Measurements from ENCODE around the gene SFRP5. TPM values are rescaled to one million over a fixed set of nuclear protein-coding genes. Genes with fewer than 3 reads are reported as not detected.

SFRP5 gene
- total and polyA plus RNA-seq, 2 donors, result 0.41 to 2.4 TPM

- H3K4me3 ChIP-seq (ENCODE audit: low read length in 2 of 2), result peak within 1 kb of the TSS; percentile 66 to 74
- H3K4me1 ChIP-seq (ENCODE audit: control insufficient read depth in 2 of 2, insufficient read depth in 2 of 2, low read length in 2 of 2), result peaks cover 10 to 19% of the 10 kb centered on the region in 2 donors
- H3K36me3 ChIP-seq (ENCODE audit: control insufficient read depth in 2 of 2, insufficient read depth in 2 of 2, low read length in 1 of 2), result peaks cover 11 to 27% of the 10 kb centered on the region in 2 donors
- H3K27me3 ChIP-seq (ENCODE audit: control insufficient read depth in 2 of 2, insufficient read depth in 1 of 2, low read length in 1 of 2), result peaks cover 0 to 2% of the 10 kb centered on the region in 2 donors
- WGBS, result under 1% methylated on average over 72 of the region's 72 CpGs
- H3K9me3 ChIP-seq (ENCODE audit: control insufficient read depth in 2 of 2, insufficient read depth in 1 of 2, low read length in 1 of 2), result no peaks in the 10 kb centered on the region
- peak within 1 kb of the TSS; percentile 74 to 90 for H3K27ac ChIP-seq (ENCODE audit: low read depth in 1 of 2, low read length in 1 of 2)
- DNase-seq (ENCODE audit: low read depth in 6 of 9, low spot score in 9 of 9), result peak; percentile 86 to 95 (median 90)
Measured at GRCh38 chr10:97736902-97737769, 34.7 kb downstream of the SFRP5 start, which contains the start of gene ZFYVE27. TSS of gene ZFYVE27 (plus strand) at chr10:97737128. CDS start at chr10:97738478, 1,350 bp downstream.

GRCh38 chr10:97736403-97736901, 35.3 kb downstream of the SFRP5 start:
- Histone ChIP-seq H3K36me3 (ENCODE audit: control insufficient read depth in 2 of 2, insufficient read depth in 2 of 2, low read length in 1 of 2) (peaks cover 8 to 23% of the 10 kb centered on the region in 2 donors), H3K4me1 (ENCODE audit: control insufficient read depth in 2 of 2, insufficient read depth in 2 of 2, low read length in 2 of 2) (peaks cover 10 to 19% of the 10 kb centered on the region in 2 donors), H3K27ac (ENCODE audit: low read depth in 1 of 2, low read length in 1 of 2) (peak overlapping the region in 1 of 2 donors; percentile 59), H3K4me3 (ENCODE audit: low read length in 2 of 2) (peak overlapping the region; percentile 66 to 74), H3K9me3 (ENCODE audit: control insufficient read depth in 2 of 2, insufficient read depth in 1 of 2, low read length in 1 of 2) (no peaks in the 10 kb centered on the region), H3K27me3 (ENCODE audit: control insufficient read depth in 2 of 2, insufficient read depth in 1 of 2, low read length in 1 of 2) (peaks cover 0 to 2% of the 10 kb centered on the region in 2 donors)
- DNase-seq (ENCODE audit: low read depth in 6 of 9, low spot score in 9 of 9), result no peak
- 80% methylated on average over 13 of the region's 13 CpGs for WGBS

- Histone ChIP-seq H3K27me3 (ENCODE audit: control insufficient read depth in 2 of 2, insufficient read depth in 1 of 2, low read length in 1 of 2) (peaks cover 0 to 2% of the 10 kb centered on the region in 2 donors), H3K4me3 (ENCODE audit: low read length in 2 of 2) (no peak overlapping the region), H3K9me3 (ENCODE audit: control insufficient read depth in 2 of 2, insufficient read depth in 1 of 2, low read length in 1 of 2) (no peaks in the 10 kb centered on the region), H3K4me1 (ENCODE audit: control insufficient read depth in 2 of 2, insufficient read depth in 2 of 2, low read length in 2 of 2) (peaks cover 10 to 19% of the 10 kb centered on the region in 2 donors), H3K27ac (ENCODE audit: low read depth in 1 of 2, low read length in 1 of 2) (no peak overlapping the region), H3K36me3 (ENCODE audit: control insufficient read depth in 2 of 2, insufficient read depth in 2 of 2, low read length in 1 of 2) (peaks cover 5 to 8% of the 10 kb centered on the region in 2 donors)
- no peak for DNase-seq (ENCODE audit: low read depth in 6 of 9, low spot score in 9 of 9)
- 93% methylated on average over 6 of the region's 6 CpGs for WGBS
Measured at GRCh38 chr10:97734021-97734420, 37.8 kb downstream of the SFRP5 start.

- Histone ChIP-seq H3K36me3 (ENCODE audit: control insufficient read depth in 2 of 2, insufficient read depth in 2 of 2, low read length in 1 of 2) (no peaks in the 10 kb centered on the region), H3K4me3 (ENCODE audit: low read length in 2 of 2) (no peak overlapping the region), H3K27ac (ENCODE audit: low read depth in 1 of 2, low read length in 1 of 2) (no peak overlapping the region), H3K4me1 (ENCODE audit: control insufficient read depth in 2 of 2, insufficient read depth in 2 of 2, low read length in 2 of 2) (peaks cover 6 to 14% of the 10 kb centered on the region in 2 donors), H3K27me3 (ENCODE audit: control insufficient read depth in 2 of 2, insufficient read depth in 1 of 2, low read length in 1 of 2) (peaks cover 0 to 2% of the 10 kb centered on the region in 2 donors), H3K9me3 (ENCODE audit: control insufficient read depth in 2 of 2, insufficient read depth in 1 of 2, low read length in 1 of 2) (no peaks in the 10 kb centered on the region)
- 94% methylated on average over 5 of the region's 5 CpGs for WGBS
- no peak for DNase-seq (ENCODE audit: low read depth in 6 of 9, low spot score in 9 of 9)
Measured at GRCh38 chr10:97733256-97733655, 38.5 kb downstream of the SFRP5 start.

GRCh38 chr10:97732052-97732359, 39.8 kb downstream of the SFRP5 start:
- no peak overlapping the region for H3K4me3 ChIP-seq (ENCODE audit: low read length in 2 of 2)
- peaks cover 0 to 2% of the 10 kb centered on the region in 2 donors for H3K27me3 ChIP-seq (ENCODE audit: control insufficient read depth in 2 of 2, insufficient read depth in 1 of 2, low read length in 1 of 2)
- H3K4me1 ChIP-seq (ENCODE audit: control insufficient read depth in 2 of 2, insufficient read depth in 2 of 2, low read length in 2 of 2), result peaks cover 0 to 5% of the 10 kb centered on the region in 2 donors
- no peak overlapping the region for H3K27ac ChIP-seq (ENCODE audit: low read depth in 1 of 2, low read length in 1 of 2)
- H3K9me3 ChIP-seq (ENCODE audit: control insufficient read depth in 2 of 2, insufficient read depth in 1 of 2, low read length in 1 of 2), result no peaks in the 10 kb centered on the region
- no peaks in the 10 kb centered on the region for H3K36me3 ChIP-seq (ENCODE audit: control insufficient read depth in 2 of 2, insufficient read depth in 2 of 2, low read length in 1 of 2)
- DNase-seq (ENCODE audit: low read depth in 6 of 9, low spot score in 9 of 9), result no peak
- WGBS, result 88% methylated on average over 4 of the region's 4 CpGs

- H3K4me1 ChIP-seq (ENCODE audit: control insufficient read depth in 2 of 2, insufficient read depth in 2 of 2, low read length in 2 of 2), result peaks cover 0 to 2% of the 10 kb centered on the region in 2 donors
- WGBS, result 83% methylated on average over 9 of the region's 9 CpGs
- peaks cover 2% of the 10 kb centered on the region in 2 donors for H3K27me3 ChIP-seq (ENCODE audit: control insufficient read depth in 2 of 2, insufficient read depth in 1 of 2, low read length in 1 of 2)
- H3K4me3 ChIP-seq (ENCODE audit: low read length in 2 of 2), result no peak overlapping the region
- H3K27ac ChIP-seq (ENCODE audit: low read depth in 1 of 2, low read length in 1 of 2), result no peak overlapping the region
- H3K9me3 ChIP-seq (ENCODE audit: control insufficient read depth in 2 of 2, insufficient read depth in 1 of 2, low read length in 1 of 2), result peaks cover 0 to 2% of the 10 kb centered on the region in 2 donors
- no peaks in the 10 kb centered on the region for H3K36me3 ChIP-seq (ENCODE audit: control insufficient read depth in 2 of 2, insufficient read depth in 2 of 2, low read length in 1 of 2)
- DNase-seq (ENCODE audit: low read depth in 6 of 9, low spot score in 9 of 9), result peak in 3 of 9 donors; percentile 40 to 60 (median 44)
Measured at GRCh38 chr10:97731346-97732051, 40.3 kb downstream of the SFRP5 start.

- Histone ChIP-seq H3K27me3 (ENCODE audit: control insufficient read depth in 2 of 2, insufficient read depth in 1 of 2, low read length in 1 of 2) (peaks cover 0 to 3% of the 10 kb centered on the region in 2 donors), H3K4me1 (ENCODE audit: control insufficient read depth in 2 of 2, insufficient read depth in 2 of 2, low read length in 2 of 2) (no peaks in the 10 kb centered on the region), H3K9me3 (ENCODE audit: control insufficient read depth in 2 of 2, insufficient read depth in 1 of 2, low read length in 1 of 2) (peaks cover 0 to 4% of the 10 kb centered on the region in 2 donors), H3K4me3 (ENCODE audit: low read length in 2 of 2) (no peak overlapping the region), H3K27ac (ENCODE audit: low read depth in 1 of 2, low read length in 1 of 2) (no peak overlapping the region), H3K36me3 (ENCODE audit: control insufficient read depth in 2 of 2, insufficient read depth in 2 of 2, low read length in 1 of 2) (no peaks in the 10 kb centered on the region)
- 95% methylated on average over 5 of the region's 5 CpGs for WGBS
- no peak for DNase-seq (ENCODE audit: low read depth in 6 of 9, low spot score in 9 of 9)
Measured at GRCh38 chr10:97729014-97729413, 42.8 kb downstream of the SFRP5 start.

- peaks cover 0 to 3% of the 10 kb centered on the region in 2 donors for H3K27me3 ChIP-seq (ENCODE audit: control insufficient read depth in 2 of 2, insufficient read depth in 1 of 2, low read length in 1 of 2)
- peaks cover 0 to 4% of the 10 kb centered on the region in 2 donors for H3K9me3 ChIP-seq (ENCODE audit: control insufficient read depth in 2 of 2, insufficient read depth in 1 of 2, low read length in 1 of 2)
- H3K4me3 ChIP-seq (ENCODE audit: low read length in 2 of 2), result no peak overlapping the region
- no peaks in the 10 kb centered on the region for H3K36me3 ChIP-seq (ENCODE audit: control insufficient read depth in 2 of 2, insufficient read depth in 2 of 2, low read length in 1 of 2)
- no peaks in the 10 kb centered on the region for H3K4me1 ChIP-seq (ENCODE audit: control insufficient read depth in 2 of 2, insufficient read depth in 2 of 2, low read length in 2 of 2)
- WGBS, result 94% methylated on average over 8 of the region's 8 CpGs
- no peak for DNase-seq (ENCODE audit: low read depth in 6 of 9, low spot score in 9 of 9)
- H3K27ac ChIP-seq (ENCODE audit: low read depth in 1 of 2, low read length in 1 of 2), result peak overlapping the region in 1 of 2 donors; percentile 1
Measured at GRCh38 chr10:97726636-97727178, 45.1 kb downstream of the SFRP5 start.

All from thymus (tissue), 11 donors.